ENCODE measurements around the gene MYT1.

DNA sequence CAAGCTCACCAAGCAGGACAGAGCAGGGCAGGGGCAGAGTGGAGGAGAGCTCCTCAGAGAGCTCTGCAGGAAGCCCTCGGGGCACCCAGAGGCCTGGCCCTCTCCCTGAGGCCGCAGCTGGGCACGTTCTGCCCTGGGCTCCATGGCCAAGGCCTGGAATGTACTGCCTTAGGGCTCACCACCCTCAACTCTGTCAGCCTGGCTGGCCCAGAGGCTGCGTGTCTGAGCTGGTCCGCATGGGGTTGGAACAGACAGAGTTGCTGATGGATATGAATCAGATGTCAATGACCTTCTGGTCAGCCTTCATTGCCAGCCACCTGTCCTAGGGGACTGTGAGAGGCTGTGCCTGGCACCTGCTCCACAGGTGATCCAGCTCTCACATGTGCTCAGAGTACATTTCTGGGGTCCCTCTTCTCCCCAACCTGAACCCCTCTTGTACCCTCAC, 58.1 kb downstream of the MYT1 start:
- TF ChIP-seq POLR2A (IDR thresholded peaks at IDR 0.05) = no peak
- TF ChIP-seq, protein P1, sequence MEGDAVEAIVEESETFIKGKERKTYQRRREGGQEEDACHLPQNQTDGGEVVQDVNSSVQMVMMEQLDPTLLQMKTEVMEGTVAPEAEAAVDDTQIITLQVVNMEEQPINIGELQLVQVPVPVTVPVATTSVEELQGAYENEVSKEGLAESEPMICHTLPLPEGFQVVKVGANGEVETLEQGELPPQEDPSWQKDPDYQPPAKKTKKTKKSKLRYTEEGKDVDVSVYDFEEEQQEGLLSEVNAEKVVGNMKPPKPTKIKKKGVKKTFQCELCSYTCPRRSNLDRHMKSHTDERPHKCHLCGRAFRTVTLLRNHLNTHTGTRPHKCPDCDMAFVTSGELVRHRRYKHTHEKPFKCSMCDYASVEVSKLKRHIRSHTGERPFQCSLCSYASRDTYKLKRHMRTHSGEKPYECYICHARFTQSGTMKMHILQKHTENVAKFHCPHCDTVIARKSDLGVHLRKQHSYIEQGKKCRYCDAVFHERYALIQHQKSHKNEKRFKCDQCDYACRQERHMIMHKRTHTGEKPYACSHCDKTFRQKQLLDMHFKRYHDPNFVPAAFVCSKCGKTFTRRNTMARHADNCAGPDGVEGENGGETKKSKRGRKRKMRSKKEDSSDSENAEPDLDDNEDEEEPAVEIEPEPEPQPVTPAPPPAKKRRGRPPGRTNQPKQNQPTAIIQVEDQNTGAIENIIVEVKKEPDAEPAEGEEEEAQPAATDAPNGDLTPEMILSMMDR (IDR thresholded peaks at IDR 0.05) = no peak
